Mammary epithelial cell (primary cell): ENCODE data around the gene COL18A1.

Experiments used
- CTCF ChIP-seq, 2 donors: IDR thresholded peaks in 1 of 2; conservative IDR thresholded peaks in 1 of 2; 2 replicates each; pipeline ENCODE4 v1.5.1; 2011 to 2012; ENCODE audit warnings: inconsistent platforms in 2 of 2, low read length in 2 of 2, mild to moderate bottlenecking in 2 of 2, control low read depth in 1 of 2, low read depth in 1 of 2; ENCODE audit not compliant: insufficient read depth in 1 of 2; ENCODE audit errors: extremely low read depth in 1 of 2
- EZH2 ChIP-seq: IDR thresholded peaks from 2 replicates; pipeline ENCODE4 v1.6.1; 2012; ENCODE audit warnings: low read length, inconsistent platforms, borderline replicate concordance

GRCh38 chr21:45406801-45407628 is 2.0 kb downstream of the COL18A1 start:
- TF ChIP-seq EZH2 (no peak), CTCF (conservative IDR thresholded peaks at IDR 0.05 in 1 of 2, IDR thresholded peaks at IDR 0.05 in 1 of 2; ENCODE audit: extremely low read depth in 1 of 2, insufficient read depth in 1 of 2, low read depth in 1 of 2, low read length in 2 of 2) (peak in 1 of 2 donors; percentile 3)
